IPS DF 19.7 (cell line): Measurements from ENCODE around the gene MBD6.
"Not testable (repeated sequence)": the region's sequence is repeated elsewhere in the genome, so short reads cannot be mapped to it uniquely, and the experiment has no call there.

Source experiments
- DNase-seq: peaks from one replicate; pipeline ENCODE4 v3.0.0-alpha.2; 2013; ENCODE audit warnings: low read depth, low spot score

Gene MBD6

GRCh38 chr12:57488402-57489156 is 34.0 kb upstream of the MBD6 start:
- DNase-seq = no peak

GRCh38 chr12:57489157-57489641 is 33.4 kb upstream of the MBD6 start:
- DNase-seq = no peak

- DNase-seq = no peak
Measured at GRCh38 chr12:57490126-57490525, 32.5 kb upstream of the MBD6 start.

GRCh38 chr12:57491393-57492280 is 31.0 kb upstream of the MBD6 start:
- DNase-seq = no peak

- not testable (repeated sequence) for DNase-seq
Measured at GRCh38 chr12:57495051-57495701, 27.4 kb upstream of the MBD6 start.

- DNase-seq = no peak
Measured at GRCh38 chr12:57496822-57497221, 25.8 kb upstream of the MBD6 start.

- no peak for DNase-seq
Measured at GRCh38 chr12:57497223-57498131, 25.1 kb upstream of the MBD6 start.

GRCh38 chr12:57498132-57498502 is 24.5 kb upstream of the MBD6 start:
- DNase-seq = no peak

- DNase-seq = no peak
Measured at GRCh38 chr12:57498571-57498970, 24.1 kb upstream of the MBD6 start.

GRCh38 chr12:57500213-57500612 is 22.4 kb upstream of the MBD6 start:
- DNase-seq = no peak

GRCh38 chr12:57502311-57502969 is 20.2 kb upstream of the MBD6 start:
- not testable (repeated sequence) for DNase-seq

GRCh38 chr12:57506541-57506940 is 16.1 kb upstream of the MBD6 start:
- not testable (repeated sequence) for DNase-seq

- not testable (repeated sequence) for DNase-seq
Measured at GRCh38 chr12:57507796-57508195, 14.8 kb upstream of the MBD6 start.

- no peak for DNase-seq
Measured at GRCh38 chr12:57511161-57511560, 11.5 kb upstream of the MBD6 start.

- DNase-seq = no peak
Measured at GRCh38 chr12:57511588-57512325, 10.9 kb upstream of the MBD6 start.

GRCh38 chr12:57512665-57513064 is 10.0 kb upstream of the MBD6 start:
- DNase-seq = no peak

- no peak for DNase-seq
Measured at GRCh38 chr12:57513266-57513665, 9.4 kb upstream of the MBD6 start.

- not testable (repeated sequence) for DNase-seq
Measured at GRCh38 chr12:57513677-57514076, 8.9 kb upstream of the MBD6 start.

- DNase-seq = not testable (repeated sequence)
Measured at GRCh38 chr12:57514246-57514645, 8.4 kb upstream of the MBD6 start.
